Ishikawa (cell line): ENCODE data around the gene ACACA.

Experiments
- CEBPB ChIP-seq: IDR thresholded peaks from 2 replicates; pipeline ENCODE4 v1.6.1; 2012
- CREB1 ChIP-seq: IDR thresholded peaks from 2 replicates; pipeline ENCODE4 v1.6.1; 2012; ENCODE audit warnings: low read depth
- EP300 ChIP-seq: IDR thresholded peaks from 2 replicates; pipeline ENCODE4 v1.6.1; 2012; ENCODE audit warnings: borderline replicate concordance
- TAF1 ChIP-seq: IDR thresholded peaks from 2 replicates; pipeline ENCODE4 v1.6.1; 2012; ENCODE audit warnings: low read depth, mild to moderate bottlenecking
- YY1 ChIP-seq: IDR thresholded peaks from 2 replicates; pipeline ENCODE4 v1.6.1; 2012; ENCODE audit warnings: low read depth
- TF ChIP-seq, protein P1 (sequence below): IDR thresholded peaks from 2 replicates; pipeline ENCODE4 v1.6.1; 2012

DNA sequence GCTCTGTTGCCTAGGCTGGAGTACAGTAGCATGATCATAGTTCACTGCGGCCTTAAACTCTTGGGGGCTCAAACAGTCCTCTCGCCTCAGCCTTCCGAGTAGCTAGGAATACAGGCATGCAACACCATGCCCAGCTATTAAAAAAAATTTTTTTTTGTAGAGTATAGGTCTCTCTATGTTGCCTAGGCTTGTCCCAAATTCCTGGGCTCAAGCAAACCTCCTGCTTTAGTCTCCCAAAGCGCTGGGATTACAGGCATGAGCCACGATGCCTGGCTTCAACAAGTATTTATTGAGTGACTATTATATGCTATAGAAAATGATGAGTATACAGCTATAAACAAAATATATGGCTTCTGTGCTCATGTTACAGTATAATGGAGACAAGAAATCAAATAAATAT, 97.6 kb downstream of the ACACA start:
- TF ChIP-seq, protein P1, sequence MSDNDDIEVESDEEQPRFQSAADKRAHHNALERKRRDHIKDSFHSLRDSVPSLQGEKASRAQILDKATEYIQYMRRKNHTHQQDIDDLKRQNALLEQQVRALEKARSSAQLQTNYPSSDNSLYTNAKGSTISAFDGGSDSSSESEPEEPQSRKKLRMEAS = no peak
- TF ChIP-seq TAF1 (no peak), CEBPB (no peak), EP300 (no peak), CREB1 (no peak), YY1 (no peak)
